HG03095 (cell line): ENCODE data around the gene VWA7.
"Not testable (repeated sequence)": the region's sequence is repeated elsewhere in the genome, so short reads cannot be mapped to it uniquely, and the experiment has no call there.

ENCODE experiments used
- ATAC-seq: cut with Tn5 transposase; IDR thresholded peaks from one replicate; pipeline ENCODE4 v1.9.1; 2021; ENCODE audit warnings: moderate library complexity; ENCODE audit not compliant: unreplicated experiment

The VWA7 gene, protein sequence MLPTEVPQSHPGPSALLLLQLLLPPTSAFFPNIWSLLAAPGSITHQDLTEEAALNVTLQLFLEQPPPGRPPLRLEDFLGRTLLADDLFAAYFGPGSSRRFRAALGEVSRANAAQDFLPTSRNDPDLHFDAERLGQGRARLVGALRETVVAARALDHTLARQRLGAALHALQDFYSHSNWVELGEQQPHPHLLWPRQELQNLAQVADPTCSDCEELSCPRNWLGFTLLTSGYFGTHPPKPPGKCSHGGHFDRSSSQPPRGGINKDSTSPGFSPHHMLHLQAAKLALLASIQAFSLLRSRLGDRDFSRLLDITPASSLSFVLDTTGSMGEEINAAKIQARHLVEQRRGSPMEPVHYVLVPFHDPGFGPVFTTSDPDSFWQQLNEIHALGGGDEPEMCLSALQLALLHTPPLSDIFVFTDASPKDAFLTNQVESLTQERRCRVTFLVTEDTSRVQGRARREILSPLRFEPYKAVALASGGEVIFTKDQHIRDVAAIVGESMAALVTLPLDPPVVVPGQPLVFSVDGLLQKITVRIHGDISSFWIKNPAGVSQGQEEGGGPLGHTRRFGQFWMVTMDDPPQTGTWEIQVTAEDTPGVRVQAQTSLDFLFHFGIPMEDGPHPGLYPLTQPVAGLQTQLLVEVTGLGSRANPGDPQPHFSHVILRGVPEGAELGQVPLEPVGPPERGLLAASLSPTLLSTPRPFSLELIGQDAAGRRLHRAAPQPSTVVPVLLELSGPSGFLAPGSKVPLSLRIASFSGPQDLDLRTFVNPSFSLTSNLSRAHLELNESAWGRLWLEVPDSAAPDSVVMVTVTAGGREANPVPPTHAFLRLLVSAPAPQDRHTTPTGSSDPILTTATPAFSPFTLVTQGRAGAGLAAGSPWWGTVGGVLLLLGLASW

DNA sequence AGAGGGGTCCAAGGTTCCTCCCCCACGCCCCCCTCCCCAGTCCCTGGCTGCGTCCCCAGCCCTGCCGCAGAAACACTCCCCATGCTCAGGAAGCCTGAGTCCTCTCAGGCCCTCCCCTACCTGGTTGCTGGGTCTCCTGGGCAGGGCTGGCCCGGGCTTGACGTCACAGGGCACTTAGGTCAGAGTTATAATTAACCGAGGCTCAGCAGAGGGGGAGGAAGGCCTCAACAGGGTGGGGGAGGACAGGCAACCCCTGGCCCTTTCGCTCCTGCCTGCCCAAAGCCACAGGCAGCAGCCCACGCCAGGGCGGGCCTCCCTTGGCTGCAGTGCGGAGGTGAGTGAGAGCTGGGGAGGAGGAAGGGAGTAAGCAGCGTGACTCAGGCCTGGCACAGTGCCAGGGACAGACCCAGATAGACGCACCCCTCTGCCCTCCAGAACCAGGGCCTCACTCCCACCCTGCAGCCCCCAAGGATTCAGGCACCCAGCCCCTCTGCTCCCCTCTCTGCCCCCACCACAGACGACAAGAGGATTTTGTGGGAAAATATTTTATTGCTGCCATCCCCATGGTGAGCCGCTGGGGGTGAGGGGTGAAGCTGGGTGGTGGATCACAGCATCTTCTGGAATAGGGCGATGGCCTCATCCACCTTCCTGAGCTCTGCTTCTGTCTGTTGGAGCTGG is at the start of gene VWA7:
Gene VWA7, minus strand, starts transcription at position 340 of the 678 bp plus-strand sequence. CDS start 549 bp downstream, outside the sequence.
- ATAC-seq: peak; percentile 61

DNA sequence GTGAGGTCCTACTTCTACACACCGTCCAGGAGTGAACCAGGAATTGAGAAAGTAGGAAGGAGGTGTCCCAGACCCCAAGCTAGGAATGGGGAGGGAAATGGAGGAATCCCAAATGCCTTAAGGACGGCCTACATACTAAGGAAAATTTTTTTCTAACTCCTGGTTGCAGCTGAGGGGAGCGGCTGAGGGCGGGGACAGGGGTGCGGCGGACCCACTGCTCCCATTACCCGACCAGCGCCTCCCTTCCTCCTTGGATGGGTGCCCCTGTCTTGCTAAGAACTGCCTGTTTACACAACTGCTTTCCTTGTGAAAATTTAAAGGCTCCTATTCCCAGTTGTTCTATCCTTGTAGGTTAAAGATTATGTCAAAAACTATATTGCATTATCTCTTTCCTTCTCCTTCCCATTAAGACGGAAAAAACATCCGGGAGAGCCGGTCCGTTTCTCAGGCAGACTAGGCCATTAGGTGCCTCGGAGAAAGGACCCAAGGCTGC is 49.7 kb upstream of the VWA7 start:
- no peak for ATAC-seq

- ATAC-seq: no peak
These were observed 48.4 kb upstream of the VWA7 start for GRCh38 chr6:31825553-31825952.

DNA sequence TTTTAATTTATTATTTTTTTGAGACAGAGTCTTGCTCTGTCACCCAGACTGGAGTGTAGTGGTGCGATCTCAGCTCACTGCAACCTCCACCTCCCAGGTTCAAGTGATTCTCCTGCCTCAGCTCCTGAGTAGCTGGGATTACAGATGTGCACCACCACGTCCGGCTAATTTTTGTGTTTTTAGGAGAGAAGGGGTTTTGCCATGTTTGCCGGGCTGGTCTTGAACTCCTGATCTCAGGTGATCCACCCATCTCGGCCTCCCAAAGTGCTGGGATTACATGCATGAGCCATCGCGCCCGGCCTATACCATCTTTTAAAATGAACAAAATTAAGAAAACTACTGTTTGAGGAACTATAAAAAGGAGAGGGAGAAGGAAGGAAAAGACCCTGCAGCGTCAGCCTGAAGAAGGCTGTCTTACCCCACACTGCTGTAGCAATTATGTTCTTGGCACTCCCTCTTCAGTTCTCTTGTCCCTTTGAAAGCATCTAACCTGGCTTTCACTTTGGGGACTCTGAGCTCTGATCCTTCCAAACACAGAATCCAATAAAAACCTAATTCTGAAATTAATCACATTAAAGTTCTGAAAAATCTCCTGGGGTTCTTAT is 46.6 kb upstream of the VWA7 start:
- not testable (repeated sequence) for ATAC-seq

DNA sequence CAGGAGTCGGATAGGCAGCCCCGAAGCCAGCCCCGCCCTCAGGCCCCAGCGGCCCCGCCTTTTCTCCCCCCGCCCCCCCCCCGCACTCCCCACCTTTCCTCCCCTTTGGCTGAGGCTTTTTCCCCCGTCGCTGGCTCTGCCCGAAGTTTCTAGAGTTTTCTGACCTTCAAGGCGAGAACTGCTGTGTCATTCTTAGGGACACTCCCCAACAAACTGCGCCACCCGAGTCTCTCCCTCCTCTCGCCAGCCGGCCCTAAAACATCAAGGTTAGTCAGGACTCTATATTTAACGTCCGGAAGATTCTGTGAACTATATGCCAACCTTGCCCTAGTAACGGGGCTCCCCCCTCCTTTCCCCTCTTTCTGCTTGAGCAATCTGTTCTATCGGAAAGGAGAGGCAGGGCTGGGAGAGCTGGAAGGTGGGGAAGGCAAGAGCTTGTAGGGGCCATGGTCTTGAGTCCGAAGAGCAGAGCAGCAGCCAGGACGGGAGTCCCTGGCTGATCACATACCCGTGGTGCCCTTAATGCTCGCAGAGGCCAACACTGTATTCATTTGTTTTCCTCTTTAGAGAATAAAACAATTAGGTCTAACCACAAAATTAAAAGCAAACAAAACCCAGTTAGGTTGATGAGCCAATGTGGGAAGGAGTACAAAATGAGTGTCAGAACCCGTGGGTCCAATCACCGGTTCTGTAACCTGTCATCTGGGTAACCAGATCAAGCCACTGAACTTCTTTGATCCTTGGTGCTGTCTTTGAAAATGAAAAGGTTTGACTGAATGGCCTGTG is 45.1 kb upstream of the VWA7 start:
- ATAC-seq: no peak

DNA sequence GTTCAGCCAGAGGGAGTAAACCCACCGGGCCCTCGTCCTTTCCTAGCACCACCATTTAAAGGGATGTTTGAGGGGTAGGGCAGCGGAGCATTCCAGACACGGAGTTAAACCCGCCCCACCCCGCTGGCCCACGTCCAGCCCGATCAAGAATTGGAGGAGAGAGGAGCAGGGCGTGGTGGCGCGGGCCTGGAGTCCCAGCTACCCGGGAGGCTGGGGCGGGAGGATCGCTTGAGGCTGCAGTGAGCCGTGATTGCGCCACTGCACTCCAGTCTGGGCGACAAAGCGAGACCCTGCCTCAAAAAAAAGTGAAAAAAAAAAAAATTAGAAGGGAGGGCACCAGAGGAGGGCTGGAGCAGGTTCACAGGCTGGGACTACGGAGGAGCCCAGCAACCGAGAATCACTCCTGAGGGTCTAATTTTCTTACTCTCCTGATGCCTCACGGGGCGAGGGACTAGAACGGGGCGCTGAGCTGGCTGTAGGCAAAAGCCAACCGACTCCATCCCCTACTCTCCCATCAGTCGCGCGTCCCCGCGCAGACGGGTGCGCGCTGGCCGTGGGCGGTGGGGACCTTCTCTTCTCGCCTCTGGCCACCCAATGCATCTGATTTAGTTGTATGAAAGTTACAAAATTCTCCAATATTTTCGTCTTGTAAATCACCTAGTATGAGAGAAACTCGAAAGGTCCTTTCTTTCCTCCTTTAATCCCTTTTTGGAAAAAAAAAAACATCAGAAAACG is 44.3 kb upstream of the VWA7 start:
- peak; percentile 39 for ATAC-seq

DNA sequence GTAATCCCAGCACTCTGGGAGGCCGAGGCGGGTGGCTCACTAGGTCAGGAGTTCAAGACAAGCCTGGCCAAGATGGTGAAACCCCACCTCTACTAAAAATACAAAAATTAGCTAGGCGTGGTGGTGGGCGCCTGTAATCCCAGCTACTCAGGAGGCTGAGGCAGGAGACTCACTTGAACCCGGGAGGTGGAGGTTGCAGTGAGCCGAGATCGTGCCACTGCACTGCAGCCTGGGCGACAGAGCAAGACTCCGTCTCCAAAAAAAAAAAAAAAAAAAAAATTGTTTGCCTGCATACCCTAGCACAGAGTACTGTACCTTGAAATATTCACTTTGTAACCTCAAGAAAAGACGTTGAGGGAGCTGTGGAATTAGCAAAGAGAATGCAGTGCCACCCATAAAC is 43.3 kb upstream of the VWA7 start:
- not testable (repeated sequence) for ATAC-seq

DNA sequence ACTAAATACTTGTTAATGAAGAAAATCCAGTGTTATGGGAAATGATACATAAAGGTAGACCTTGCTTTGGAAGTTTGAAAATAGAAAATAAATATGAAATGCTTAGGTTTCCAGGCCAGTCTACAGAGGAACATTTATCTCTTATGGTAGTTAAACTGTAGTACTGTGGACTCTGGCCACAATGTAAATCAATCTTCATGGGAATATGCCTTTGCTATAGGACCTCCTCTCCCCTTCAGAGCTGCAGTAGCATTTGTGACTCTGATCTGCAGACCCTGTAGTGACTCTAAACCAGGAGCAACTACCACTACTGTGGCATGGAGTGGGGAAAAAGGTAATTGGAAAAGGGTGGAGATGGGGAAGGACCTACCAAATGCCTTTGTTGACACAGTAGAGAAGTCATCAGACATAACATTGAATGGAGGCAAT is 42.8 kb upstream of the VWA7 start:
- ATAC-seq: no peak

DNA sequence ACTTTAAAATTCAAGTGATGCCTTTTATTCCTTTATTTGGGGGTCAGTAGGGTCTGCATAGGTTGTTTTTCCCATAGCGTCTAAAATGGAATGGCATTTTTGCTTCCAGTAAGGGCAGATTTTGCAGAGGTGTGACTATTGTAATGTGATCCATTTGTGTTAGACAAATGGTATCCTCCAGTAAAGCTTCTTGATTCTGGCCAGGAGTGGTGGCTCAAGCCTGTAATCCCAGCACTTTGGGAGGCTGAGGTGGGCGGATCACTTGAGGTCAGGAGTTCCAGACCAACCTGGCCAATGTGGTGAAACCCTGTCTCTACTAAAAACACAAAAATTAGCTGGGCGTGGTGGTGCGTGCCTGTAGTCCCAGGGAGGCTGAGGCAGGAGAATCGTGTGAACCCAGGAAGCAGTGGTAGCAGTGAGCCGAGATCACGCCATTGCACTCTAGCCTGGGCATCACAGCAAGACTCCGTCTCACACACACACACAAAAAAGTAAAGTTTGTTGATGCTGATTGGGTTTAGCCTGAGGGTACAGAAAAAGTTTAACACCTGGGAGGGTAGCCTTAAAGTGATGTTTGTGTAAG is 40.9 kb upstream of the VWA7 start:
- not testable (repeated sequence) for ATAC-seq

DNA sequence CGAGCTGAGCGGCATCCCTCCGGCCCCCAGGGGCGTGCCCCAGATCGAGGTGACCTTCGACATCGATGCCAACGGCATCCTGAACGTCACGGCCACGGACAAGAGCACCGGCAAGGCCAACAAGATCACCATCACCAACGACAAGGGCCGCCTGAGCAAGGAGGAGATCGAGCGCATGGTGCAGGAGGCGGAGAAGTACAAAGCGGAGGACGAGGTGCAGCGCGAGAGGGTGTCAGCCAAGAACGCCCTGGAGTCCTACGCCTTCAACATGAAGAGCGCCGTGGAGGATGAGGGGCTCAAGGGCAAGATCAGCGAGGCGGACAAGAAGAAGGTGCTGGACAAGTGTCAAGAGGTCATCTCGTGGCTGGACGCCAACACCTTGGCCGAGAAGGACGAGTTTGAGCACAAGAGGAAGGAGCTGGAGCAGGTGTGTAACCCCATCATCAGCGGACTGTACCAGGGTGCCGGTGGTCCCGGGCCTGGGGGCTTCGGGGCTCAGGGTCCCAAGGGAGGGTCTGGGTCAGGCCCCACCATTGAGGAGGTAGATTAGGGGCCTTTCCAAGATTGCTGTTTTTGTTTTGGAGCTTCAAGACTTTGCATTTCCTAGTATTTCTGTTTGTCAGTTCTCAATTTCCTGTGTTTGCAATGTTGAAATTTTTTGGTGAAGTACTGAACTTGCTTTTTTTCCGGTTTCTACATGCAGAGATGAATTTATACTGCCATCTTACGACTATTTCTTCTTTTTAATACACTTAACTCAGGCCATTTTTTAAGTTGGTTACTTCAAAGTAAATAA is 40.2 kb upstream of the VWA7 start:
- not testable (repeated sequence) for ATAC-seq

DNA sequence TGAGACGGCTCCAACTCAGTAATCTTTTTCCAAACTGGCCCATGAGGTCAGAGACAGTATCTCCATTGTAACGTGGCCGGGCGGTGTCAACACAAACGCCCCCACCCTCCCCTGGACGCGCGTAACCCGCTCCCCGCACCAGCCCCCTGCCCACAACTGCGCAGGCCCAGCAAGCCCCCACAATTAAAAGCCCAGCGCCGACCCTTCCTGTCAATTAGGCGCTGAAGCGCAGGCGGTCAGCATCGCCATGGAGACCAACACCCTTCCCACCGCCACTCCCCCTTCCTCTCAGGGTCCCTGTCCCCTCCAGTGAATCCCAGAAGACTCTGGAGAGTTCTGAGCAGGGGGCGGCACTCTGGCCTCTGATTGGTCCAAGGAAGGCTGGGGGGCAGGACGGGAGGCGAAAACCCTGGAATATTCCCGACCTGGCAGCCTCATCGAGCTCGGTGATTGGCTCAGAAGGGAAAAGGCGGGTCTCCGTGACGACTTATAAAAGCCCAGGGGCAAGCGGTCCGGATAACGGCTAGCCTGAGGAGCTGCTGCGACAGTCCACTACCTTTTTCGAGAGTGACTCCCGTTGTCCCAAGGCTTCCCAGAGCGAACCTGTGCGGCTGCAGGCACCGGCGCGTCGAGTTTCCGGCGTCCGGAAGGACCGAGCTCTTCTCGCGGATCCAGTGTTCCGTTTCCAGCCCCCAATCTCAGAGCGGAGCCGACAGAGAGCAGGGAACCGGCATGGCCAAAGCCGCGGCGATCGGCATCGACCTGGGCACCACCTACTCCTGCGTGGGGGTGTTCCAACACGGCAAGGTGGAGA is 38.1 kb upstream of the VWA7 start, which contains the start of the genes HSPA1A and HSPA1L:
Gene HSPA1A, plus strand, starts transcription at position 519 of the 814 bp plus-strand sequence. Its CDS starts 214 bp downstream, at position 733.
Gene HSPA1L, minus strand, starts transcription at position 259 of the 814 bp plus-strand sequence. CDS start 3,311 bp downstream, outside the sequence.
- no peak for ATAC-seq

DNA sequence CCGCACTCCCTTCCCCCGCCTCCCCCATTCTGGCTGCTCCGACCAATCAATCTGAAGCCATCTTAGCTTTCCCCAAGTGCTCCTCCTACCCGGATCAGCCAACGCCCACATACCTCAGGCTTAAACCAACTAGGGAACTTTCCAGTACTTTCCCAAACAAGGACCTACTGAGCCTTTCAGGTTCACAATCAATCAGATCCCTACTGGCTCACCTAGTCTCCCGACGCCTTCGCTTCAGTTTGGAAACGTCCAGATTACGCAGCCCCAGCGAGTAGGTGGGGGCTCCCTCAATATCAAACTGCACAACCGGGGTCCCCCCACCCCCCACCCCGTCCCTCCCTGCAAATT is 37.5 kb upstream of the VWA7 start:
- no peak for ATAC-seq

DNA sequence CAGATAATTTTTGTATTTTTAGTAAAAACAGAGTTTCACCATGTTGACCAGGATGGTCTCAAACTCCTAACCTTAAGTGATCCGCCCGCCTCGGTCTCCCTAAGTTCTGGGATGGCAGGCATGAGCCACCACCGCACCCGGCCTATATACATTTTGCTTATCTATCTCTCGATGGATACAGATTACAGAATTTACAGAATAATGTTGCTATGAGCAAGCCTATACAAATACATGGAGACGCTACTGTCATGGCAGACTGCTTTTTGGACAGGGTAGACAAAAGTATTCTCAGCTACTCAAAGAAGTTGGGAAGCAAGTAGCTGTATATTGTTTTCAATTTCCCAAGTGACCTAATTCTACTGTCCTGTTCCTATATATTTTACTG is 36.3 kb upstream of the VWA7 start:
- no peak for ATAC-seq

DNA sequence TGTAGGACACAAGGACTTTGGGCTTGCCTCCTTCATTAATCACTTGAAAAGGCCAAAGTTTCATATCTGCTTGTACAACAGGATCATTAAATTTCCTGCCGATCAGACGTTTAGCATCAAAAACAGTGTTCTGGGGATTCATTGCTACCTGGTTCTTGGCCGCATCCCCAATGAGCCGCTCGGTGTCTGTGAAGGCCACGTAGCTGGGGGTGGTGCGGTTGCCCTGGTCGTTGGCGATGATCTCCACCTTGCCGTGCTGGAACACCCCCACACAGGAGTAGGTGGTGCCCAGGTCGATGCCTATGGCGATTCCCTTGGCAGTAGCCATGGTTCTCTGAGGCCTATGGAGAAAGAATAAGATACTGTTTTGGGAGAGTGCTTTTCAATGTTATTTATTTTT is 34.5 kb upstream of the VWA7 start:
- no peak for ATAC-seq

DNA sequence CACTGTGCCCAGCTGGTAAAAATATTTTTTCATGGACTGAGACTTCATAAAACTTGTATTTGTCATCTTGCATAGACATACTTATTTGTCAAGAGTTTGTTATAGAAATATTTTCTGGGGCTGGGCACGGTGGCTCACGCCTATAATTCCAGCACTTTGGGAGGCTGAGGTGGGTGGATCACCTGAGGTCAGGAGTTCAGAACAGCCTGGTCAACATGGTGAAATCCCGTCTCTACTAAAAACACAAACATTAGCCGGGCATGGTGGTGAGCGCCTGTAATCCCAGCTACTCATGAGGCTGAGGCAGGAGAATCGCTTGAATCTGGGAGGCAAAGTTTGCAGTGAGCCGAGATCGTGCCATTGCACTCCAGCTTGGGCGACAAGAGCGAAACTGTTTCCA is 31.5 kb upstream of the VWA7 start:
- ATAC-seq: not testable (repeated sequence)

DNA sequence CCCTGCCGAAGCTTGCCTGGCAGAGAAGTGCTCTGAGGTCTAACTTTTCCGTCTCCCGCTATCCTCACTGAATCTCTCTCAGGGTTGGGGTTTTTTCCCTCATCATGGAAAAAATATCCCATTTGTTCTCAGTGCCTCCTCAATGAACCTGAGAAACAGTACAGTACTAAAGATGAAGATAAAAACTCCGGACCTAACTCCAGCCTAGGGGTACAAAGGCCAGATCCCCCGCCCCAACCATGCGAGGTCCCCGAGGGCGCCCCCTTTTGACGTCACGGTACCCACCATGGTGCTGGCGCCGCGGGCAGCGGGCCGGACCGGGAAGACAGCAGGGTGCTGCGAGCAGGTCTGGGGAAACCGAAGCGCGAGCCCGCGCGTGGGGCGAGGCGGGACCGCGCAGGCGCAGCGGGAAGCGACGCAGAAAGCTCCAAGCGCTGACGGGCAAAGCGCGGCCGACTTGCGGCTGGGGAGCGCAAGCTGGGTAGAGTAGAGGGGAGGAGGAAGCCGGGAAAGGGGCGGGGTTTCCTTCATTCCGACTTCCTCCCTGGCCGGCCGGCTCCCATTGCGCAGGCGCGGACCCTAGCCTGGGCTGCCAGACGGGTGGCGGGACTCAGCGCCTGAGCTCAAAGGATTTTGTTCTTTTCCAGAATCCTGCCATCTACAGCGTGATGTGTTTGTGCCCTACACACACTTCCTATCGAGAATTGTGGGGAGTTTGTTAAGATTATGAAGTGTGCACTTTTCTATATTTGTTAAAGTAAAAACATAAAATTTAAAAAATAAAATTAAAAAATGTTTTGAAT is 29.5 kb upstream of the VWA7 start, which contains the start of gene LSM2:
Gene LSM2, minus strand, starts transcription at position 497 of the 803 bp plus-strand sequence. Its CDS starts 209 bp downstream, at position 288.
- ATAC-seq: peak; percentile 68
